ENCODE measurements around the gene TMED1. TPM values are rescaled to one million over a fixed set of nuclear protein-coding genes. Genes with fewer than 3 reads are reported as not detected.

The TMED1 gene
- total RNA-seq, 1 experiment from 2014 or later: 30.3 TPM

DNA sequence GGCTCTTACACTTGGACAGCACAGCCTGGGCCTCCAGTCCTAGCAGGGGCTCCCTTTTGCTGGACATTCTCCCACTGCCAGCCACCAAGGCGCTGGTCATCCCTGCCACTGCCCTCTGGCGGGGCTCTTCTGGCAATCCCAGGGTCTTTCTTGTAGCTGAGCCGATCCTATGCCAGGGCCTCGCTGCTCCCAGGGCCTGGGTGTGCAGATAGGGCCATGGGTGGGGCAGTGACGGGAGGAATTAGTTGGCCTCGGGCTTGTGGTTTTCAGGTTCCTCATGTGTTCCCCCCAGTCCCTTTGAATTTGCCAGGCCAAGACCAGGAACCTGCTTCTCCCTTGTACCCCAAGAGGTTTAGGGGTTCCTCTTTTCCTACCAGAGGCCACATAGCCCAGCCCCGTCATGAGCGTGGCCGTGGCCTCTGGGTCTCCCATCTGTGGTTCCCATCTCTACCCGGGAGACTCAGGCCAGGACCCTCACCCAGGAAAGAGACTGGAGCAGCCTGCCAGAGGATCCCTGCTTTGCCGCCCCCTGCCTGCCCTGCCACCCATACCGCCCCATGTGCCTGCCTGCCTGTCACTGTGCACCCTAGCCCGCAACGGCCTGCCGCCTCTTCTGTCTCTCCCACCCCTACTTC is 26.2 kb downstream of the TMED1 start:
- no peak for ATAC-seq
- H3K9me3 ChIP-seq (ENCODE audit: control insufficient read depth, insufficient read depth, low read depth, low read length): no peaks in the 10 kb centered on the region
- ChIA-PET CTCF (no interaction called here), POLR2A (interaction anchor here (0.5 kb wide), 1 partner anchor 191 kb away, joined by 11 read pairs; no protein-coding TSS in a partner anchor)
- no peak overlapping the region for H3K27ac ChIP-seq (ENCODE audit: low read length)
- no peaks in the 10 kb centered on the region for H3K27me3 ChIP-seq (ENCODE audit: control insufficient read depth, insufficient read depth, low read length)
- no TSS peak for BruUV-seq (replicated peaks)
- no peaks in the 10 kb centered on the region for H3K4me1 ChIP-seq (ENCODE audit: control insufficient read depth, insufficient read depth, low read length)
- H3K4me3 ChIP-seq (ENCODE audit: low read depth in 2 of 2, low read length in 2 of 2): no peak overlapping the region
- no peaks in the 10 kb centered on the region for H3K36me3 ChIP-seq (ENCODE audit: control insufficient read depth, insufficient read depth, low read length)
- intact Hi-C loops (cut with micrococcal nuclease; ENCODE audit: unreplicated experiment) (no loop called here), in situ Hi-C loops (cut with HindIII; ENCODE audit: low pct_unique_long_range_greater_than_20kb, low sequenced_read_pairs) (no loop called here)
- no peak for DNase-seq (ENCODE audit: low read depth, low spot score)
- TF ChIP-seq TCF7L2 (IDR thresholded peaks at IDR 0.05; ENCODE audit: low read depth, low read length) (no peak), POLR2AphosphoS5 (IDR thresholded peaks at IDR 0.05; ENCODE audit: low read depth, low read length) (no peak), SIN3A (IDR thresholded peaks at IDR 0.05; ENCODE audit: borderline replicate concordance, insufficient read depth, low read depth, low read length) (no peak)
- TF ChIP-seq, protein P1, sequence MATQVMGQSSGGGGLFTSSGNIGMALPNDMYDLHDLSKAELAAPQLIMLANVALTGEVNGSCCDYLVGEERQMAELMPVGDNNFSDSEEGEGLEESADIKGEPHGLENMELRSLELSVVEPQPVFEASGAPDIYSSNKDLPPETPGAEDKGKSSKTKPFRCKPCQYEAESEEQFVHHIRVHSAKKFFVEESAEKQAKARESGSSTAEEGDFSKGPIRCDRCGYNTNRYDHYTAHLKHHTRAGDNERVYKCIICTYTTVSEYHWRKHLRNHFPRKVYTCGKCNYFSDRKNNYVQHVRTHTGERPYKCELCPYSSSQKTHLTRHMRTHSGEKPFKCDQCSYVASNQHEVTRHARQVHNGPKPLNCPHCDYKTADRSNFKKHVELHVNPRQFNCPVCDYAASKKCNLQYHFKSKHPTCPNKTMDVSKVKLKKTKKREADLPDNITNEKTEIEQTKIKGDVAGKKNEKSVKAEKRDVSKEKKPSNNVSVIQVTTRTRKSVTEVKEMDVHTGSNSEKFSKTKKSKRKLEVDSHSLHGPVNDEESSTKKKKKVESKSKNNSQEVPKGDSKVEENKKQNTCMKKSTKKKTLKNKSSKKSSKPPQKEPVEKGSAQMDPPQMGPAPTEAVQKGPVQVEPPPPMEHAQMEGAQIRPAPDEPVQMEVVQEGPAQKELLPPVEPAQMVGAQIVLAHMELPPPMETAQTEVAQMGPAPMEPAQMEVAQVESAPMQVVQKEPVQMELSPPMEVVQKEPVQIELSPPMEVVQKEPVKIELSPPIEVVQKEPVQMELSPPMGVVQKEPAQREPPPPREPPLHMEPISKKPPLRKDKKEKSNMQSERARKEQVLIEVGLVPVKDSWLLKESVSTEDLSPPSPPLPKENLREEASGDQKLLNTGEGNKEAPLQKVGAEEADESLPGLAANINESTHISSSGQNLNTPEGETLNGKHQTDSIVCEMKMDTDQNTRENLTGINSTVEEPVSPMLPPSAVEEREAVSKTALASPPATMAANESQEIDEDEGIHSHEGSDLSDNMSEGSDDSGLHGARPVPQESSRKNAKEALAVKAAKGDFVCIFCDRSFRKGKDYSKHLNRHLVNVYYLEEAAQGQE (IDR thresholded peaks at IDR 0.05; ENCODE audit: insufficient read depth in 1 of 2, low read depth in 2 of 2, low read length in 1 of 2): no peak
- TF ChIP-seq, protein P2, sequence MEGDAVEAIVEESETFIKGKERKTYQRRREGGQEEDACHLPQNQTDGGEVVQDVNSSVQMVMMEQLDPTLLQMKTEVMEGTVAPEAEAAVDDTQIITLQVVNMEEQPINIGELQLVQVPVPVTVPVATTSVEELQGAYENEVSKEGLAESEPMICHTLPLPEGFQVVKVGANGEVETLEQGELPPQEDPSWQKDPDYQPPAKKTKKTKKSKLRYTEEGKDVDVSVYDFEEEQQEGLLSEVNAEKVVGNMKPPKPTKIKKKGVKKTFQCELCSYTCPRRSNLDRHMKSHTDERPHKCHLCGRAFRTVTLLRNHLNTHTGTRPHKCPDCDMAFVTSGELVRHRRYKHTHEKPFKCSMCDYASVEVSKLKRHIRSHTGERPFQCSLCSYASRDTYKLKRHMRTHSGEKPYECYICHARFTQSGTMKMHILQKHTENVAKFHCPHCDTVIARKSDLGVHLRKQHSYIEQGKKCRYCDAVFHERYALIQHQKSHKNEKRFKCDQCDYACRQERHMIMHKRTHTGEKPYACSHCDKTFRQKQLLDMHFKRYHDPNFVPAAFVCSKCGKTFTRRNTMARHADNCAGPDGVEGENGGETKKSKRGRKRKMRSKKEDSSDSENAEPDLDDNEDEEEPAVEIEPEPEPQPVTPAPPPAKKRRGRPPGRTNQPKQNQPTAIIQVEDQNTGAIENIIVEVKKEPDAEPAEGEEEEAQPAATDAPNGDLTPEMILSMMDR (IDR thresholded peaks at IDR 0.05): no peak

DNA sequence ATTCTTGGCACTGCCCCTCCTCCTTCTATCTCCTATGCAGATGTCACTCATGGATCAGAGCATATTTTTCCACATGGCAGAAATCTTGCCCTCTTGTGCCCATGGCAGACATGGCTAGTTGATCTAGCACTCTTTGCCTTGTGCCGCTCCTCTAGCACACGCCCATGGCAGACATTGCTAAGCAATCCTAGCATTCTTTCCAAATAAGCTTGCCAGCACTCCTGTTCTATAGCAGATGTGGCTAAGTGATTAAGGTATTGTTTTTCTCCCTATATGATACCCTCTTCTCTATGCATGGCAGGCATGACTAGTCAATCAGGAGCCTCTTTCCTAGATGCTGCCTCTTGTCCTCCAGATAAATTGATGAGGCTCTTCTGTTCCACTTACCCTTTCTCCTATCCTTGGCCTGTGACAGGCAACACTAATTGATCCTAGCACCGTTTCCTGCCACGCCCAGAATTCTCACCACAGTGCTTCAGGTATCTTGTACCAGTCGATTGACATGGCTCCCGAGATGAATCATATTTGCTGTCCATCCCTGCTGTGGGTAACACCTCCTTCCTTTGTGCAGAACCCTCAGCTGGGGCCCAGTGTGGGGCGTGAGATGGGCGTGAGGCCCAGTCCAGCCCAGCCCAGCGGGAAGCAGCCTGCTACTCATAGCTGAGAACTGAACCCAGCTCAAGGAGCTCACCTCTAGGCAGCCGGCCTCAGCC is 26.9 kb downstream of the TMED1 start:
- Histone ChIP-seq H3K4me1 (ENCODE audit: control insufficient read depth, insufficient read depth, low read length) (no peaks in the 10 kb centered on the region), H3K27ac (ENCODE audit: low read length) (no peak overlapping the region), H3K27me3 (ENCODE audit: control insufficient read depth, insufficient read depth, low read length) (no peaks in the 10 kb centered on the region), H3K4me3 (ENCODE audit: low read depth in 2 of 2, low read length in 2 of 2) (no peak overlapping the region), H3K36me3 (ENCODE audit: control insufficient read depth, insufficient read depth, low read length) (no peaks in the 10 kb centered on the region), H3K9me3 (ENCODE audit: control insufficient read depth, insufficient read depth, low read depth, low read length) (no peaks in the 10 kb centered on the region)
- peak; percentile 33; the same call in 1 of the 2 replicates for ATAC-seq
- ChIA-PET CTCF (no interaction called here), POLR2A (interaction anchor here (0.5 kb wide), 1 partner anchor 191 kb away, joined by 11 read pairs; no protein-coding TSS in a partner anchor)
- TF ChIP-seq, protein P2 (IDR thresholded peaks at IDR 0.05): no peak
- TF ChIP-seq, protein P1 (IDR thresholded peaks at IDR 0.05; ENCODE audit: insufficient read depth in 1 of 2, low read depth in 2 of 2, low read length in 1 of 2): no peak
- TF ChIP-seq POLR2AphosphoS5 (IDR thresholded peaks at IDR 0.05; ENCODE audit: low read depth, low read length) (no peak), SIN3A (IDR thresholded peaks at IDR 0.05; ENCODE audit: borderline replicate concordance, insufficient read depth, low read depth, low read length) (no peak), TCF7L2 (IDR thresholded peaks at IDR 0.05; ENCODE audit: low read depth, low read length) (no peak)
- intact Hi-C loops (cut with micrococcal nuclease; ENCODE audit: unreplicated experiment) (no loop called here), in situ Hi-C loops (cut with HindIII; ENCODE audit: low pct_unique_long_range_greater_than_20kb, low sequenced_read_pairs) (no loop called here)
- no TSS peak for BruUV-seq (replicated peaks)
- DNase-seq (ENCODE audit: low read depth, low spot score): no peak
